HG02840 (cell line): ENCODE measurements around the gene TMOD4.

Source experiments
- ATAC-seq: cut with Tn5 transposase; IDR thresholded peaks from one replicate; pipeline ENCODE4 v1.9.1; 2021; ENCODE audit warnings: mild to moderate bottlenecking, moderate library complexity, moderate number of reproducible peaks; ENCODE audit not compliant: unreplicated experiment, low FRiP score

The TMOD4 gene

GRCh38 chr1:151144474-151145303 is 31.1 kb downstream of the TMOD4 start:
- no peak for ATAC-seq

- no peak for ATAC-seq
Observed at GRCh38 chr1:151143986-151144385, 31.8 kb downstream of the TMOD4 start.

GRCh38 chr1:151143057-151143435 is 32.7 kb downstream of the TMOD4 start:
- no peak for ATAC-seq

- no peak for ATAC-seq
Observed at GRCh38 chr1:151142411-151143056, 33.2 kb downstream of the TMOD4 start.

- ATAC-seq: no peak
Observed at GRCh38 chr1:151137789-151138188, 38.0 kb downstream of the TMOD4 start.

- ATAC-seq: no peak
Observed at GRCh38 chr1:151135433-151136385, 40.1 kb downstream of the TMOD4 start.

- no peak for ATAC-seq
Observed at GRCh38 chr1:151134991-151135390, 40.8 kb downstream of the TMOD4 start.

- no peak for ATAC-seq
Observed at GRCh38 chr1:151134396-151134795, 41.4 kb downstream of the TMOD4 start.

GRCh38 chr1:151133018-151133806 is 42.6 kb downstream of the TMOD4 start:
- no peak for ATAC-seq

GRCh38 chr1:151132335-151133017 is 43.3 kb downstream of the TMOD4 start:
- no peak for ATAC-seq

- no peak for ATAC-seq
Observed at GRCh38 chr1:151131701-151132334, 44.0 kb downstream of the TMOD4 start.

GRCh38 chr1:151130987-151131586 is 44.7 kb downstream of the TMOD4 start:
- no peak for ATAC-seq

- no peak for ATAC-seq
Observed at GRCh38 chr1:151128800-151129199, 47.0 kb downstream of the TMOD4 start.

GRCh38 chr1:151124763-151125403 is 50.9 kb downstream of the TMOD4 start:
- ATAC-seq: no peak
